NOMO-1 treated with DMSO at 0.1 percent for 48 hours (cell line): ENCODE measurements around the gene ST6GALNAC2.
"Not testable (repeated sequence)": the region's sequence is repeated elsewhere in the genome, so short reads cannot be mapped to it uniquely, and the experiment has no call there.

ENCODE experiments used
- DNase-seq: peaks from one replicate; lab custom pipeline; 2025; ENCODE audit not compliant: unreplicated experiment; lab: John Stamatoyannopoulos, UW

The ST6GALNAC2 gene

DNA sequence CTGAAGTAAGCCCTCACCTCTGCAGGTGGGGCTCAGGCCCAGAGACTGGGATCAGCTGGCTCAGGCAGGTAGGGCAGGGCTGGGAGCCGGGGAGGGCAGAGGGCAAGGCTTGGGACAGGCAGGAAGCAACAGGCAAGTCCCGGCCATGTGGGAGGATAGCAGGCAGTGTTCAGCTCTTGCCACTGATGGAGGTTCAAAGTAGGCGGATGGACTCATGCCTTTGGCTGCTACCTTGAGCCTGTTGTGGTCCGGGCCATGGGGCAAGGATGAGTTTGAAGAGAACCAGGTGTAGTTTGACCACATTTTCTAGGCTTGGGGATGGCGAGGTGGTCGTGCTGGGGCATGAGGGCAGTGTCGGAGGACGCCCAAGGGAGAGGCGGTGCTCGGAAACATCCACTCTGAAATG, 43.1 kb downstream of the ST6GALNAC2 start:
- no peak for DNase-seq

DNA sequence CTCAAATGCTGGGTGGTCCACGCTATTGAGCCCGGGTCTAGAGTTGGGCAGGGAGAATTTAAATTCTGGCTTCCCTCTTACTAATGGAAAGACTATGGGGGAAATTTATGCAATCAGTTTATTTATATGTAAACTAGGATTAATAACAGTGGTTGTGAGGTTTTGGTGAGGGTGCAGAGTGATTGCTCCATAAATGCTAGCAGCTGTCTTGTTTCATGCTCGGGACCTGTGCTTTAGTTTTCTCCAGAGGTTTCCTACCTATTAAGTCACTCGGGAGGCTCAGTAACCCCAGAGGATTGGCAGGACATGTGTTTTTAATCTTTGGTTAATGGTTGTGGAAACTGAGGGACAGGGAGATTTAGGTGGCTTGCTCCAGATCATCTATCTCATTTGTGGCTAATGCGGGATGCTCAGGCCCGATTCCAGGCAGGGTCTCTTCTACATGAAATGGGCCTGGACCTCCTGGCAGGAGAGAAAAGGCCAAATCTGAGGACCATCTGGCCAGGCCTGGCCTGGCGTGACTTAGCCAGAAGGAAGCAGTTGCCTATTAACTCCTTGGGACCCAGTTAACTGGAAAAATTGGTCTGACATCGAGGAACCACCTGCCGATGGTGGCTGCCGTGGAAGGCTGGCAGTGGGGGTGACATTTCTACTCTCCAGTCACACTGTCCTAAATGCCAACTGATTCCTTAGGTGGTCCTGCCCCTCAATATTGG, 43.8 kb downstream of the ST6GALNAC2 start:
- no peak for DNase-seq

DNA sequence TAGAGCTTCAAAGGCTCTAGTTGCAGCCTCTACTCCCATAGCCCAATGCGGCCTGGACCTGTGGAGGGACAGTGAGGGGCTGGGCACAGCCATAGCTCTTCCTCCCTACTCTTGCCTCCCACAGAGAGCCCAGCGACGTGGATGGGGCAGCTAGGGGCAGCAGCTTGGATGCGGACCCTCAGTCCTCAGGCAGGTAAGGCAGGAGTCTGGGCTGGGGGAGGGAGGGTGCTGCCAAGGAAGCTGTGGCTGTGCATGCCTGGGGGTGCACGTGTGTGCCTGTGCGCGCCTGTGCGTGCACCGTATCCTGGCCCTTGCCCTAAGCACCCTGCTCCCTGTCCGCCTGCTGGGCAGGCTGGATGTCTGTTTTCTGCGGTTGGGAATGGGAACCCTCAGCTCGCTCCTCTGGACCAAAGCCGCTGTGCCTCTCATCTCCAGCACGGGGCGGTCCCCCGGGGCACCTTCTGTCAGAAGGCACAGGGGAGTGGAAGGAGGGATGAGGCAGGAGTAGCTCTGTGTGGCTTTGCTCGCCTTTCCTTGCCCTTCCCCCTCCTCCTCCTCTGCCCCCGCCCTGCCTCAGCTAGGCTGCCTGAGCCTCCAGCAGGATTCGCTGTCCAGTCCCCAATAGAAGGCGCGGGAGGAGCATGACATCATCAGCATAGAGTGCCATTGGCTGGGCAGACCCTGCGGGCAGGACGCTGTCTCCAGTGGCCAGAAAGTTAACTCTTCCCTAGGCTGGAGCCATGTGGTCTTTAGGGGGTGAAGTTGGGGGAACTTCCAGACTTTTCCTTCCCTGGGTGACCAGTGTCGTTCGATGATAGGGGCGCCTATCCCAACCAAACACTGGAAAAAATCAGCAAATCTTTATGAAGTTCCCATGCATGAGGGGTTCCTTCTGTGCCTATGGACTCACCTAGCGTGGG, 45.0 kb downstream of the ST6GALNAC2 start:
- DNase-seq = peak; percentile 85

DNA sequence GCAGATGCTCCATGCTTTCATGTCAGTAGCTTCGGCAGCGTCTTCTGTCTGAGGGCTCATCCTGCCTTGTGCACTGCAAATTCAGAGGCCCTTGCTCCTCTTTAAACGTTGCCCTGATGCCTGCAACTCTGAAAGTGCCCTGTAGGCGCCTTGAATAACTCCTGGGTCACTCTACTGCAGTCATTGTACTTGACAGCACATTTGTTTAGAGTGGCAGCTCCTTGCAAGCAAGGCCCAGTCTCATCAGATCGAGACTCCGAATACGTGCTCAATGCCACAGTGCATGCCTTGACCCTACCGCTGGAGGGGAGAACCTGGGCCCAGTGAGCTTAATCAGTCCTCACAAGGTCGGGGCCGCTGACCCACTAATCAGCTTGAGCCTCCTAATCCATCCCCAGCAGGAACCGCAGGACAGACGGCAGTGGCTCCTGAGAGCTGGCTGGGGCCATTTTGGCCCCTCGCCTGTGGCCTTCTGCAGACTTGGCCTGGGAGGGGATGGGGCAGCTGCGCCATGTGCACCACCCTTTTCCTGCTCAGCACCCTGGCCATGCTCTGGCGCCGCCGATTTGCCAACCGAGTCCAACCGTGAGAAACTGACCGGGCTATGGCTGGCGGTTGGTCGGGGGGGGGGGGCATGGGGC, 45.9 kb downstream of the ST6GALNAC2 start, which contains the start of gene PRCD:
Gene PRCD, plus strand, starts transcription at position 414 of the 641 bp plus-strand sequence. Its CDS starts 98 bp downstream, at position 512.
- no peak for DNase-seq

DNA sequence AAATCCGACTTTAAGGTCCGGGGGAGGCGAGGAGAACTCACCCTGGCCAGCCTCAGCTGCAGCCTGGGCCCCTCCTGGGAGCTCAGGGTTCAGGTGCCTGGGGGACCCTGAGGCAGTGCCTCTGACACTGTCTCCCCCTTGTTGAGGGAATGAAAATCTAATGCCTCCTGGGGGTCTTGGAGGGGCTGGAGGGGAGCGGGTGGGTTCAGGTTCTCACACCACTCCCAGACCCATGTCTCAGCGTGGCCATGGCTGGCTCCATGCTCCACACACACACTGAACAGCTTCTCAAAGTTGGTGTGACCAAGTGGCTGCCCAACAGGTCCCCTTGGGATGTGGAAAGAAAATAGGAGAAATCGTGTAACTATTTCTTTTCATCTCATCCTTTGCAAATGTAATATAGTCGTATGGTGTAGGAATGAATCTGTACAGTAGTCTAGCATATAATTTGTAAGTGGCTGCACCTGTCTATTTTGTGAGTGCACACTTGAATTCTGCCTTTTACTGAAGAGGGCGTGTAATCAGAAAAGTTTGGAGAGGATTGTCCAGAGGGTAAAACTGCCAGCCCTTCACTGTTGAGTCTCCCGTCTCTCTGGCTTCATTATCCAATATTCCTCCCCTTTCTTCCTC, 46.6 kb downstream of the ST6GALNAC2 start:
- DNase-seq = no peak

DNA sequence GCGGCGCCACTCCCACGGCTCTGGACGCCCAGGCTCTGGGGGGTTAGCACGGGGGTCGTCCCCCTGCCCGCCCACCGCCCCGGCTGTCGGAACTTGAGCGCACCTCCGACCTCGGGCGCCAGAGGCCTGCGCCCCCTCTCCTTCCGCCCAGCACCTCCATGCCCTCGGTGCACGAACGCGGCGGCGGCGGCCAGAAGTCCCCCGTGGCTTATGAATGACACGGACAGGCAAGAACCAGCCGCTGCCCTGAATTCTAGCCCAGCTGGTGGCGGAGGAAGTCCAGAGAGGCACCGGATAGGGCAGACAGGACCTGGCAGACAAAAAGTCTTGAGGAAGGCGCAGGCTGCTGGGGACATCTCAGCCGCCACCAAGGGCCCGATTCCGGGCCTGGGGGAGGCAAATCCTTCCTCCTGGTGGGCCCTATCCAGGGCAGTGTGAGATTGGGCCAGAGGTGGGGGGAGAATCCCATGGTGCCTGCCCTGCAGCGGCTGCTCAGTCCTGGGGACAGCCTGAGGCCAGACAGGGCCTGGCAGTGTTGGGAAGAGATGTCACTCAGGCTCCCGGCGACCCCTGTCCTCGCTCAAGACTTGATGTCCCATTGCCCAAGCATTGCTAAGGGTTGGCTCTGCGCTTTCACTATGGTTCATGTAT, 47.3 kb downstream of the ST6GALNAC2 start:
- no peak for DNase-seq

DNA sequence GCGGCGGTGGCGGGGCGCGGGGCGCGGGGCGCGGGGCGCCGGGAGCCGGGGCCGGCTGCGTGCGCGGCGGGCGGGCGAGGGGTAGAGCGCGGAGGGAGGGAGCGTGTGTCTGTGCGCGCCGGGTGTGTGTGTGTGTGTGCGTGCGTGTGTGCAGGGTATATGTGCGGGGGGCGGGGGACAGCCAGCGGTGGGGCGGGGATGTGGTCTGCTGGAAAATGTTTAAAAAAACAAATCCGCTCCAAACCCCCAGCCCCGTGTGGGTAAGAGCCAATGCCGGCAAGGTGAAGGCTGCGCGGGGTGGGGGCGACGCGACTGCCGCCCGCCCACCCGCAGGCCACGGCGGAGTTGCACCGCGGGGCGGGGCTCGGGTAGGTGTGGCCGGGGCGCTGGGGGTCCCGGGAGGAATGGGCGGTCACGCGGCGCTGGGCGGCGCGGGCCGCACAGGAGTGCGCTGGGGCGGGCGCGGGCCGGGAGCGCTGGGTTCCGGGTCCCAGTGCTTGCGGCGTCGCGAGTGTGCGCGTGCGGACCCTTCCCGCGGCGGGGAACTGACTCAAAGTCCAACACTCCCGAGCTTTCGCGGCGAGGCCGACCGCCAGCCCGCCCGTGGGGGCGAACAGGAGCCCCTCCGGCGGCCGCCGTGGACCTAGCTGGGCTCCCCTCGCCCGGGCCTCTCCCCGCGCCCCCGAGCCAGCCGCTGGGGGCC, 47.9 kb downstream of the ST6GALNAC2 start, which contains the start of gene CYGB:
Gene CYGB, minus strand, starts transcription at position 132 of the 703 bp plus-strand sequence. CDS start 167 bp downstream, outside the sequence.
- DNase-seq = no peak

DNA sequence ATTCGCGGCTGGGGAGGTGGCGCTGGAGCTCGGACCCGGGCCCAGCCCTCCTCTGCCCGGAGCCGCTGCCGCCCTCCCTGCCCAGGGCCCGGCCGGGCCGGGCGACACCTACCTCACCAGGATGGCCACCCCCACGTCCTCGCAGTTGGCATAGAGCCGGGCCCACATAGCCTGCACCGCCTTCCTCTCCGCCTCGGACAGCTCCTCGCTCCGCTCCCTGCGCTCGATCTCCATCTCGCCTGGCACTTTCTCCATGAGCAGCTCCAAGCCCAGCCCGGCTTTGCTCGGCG, 48.4 kb downstream of the ST6GALNAC2 start:
- DNase-seq = no peak

- DNase-seq = no peak
Observed at GRCh38 chr17:76536511-76537287, 49.0 kb downstream of the ST6GALNAC2 start.

GRCh38 chr17:76535788-76536510, 49.7 kb downstream of the ST6GALNAC2 start:
- DNase-seq = no peak

GRCh38 chr17:76534831-76535732, 50.6 kb downstream of the ST6GALNAC2 start:
- DNase-seq = no peak

DNA sequence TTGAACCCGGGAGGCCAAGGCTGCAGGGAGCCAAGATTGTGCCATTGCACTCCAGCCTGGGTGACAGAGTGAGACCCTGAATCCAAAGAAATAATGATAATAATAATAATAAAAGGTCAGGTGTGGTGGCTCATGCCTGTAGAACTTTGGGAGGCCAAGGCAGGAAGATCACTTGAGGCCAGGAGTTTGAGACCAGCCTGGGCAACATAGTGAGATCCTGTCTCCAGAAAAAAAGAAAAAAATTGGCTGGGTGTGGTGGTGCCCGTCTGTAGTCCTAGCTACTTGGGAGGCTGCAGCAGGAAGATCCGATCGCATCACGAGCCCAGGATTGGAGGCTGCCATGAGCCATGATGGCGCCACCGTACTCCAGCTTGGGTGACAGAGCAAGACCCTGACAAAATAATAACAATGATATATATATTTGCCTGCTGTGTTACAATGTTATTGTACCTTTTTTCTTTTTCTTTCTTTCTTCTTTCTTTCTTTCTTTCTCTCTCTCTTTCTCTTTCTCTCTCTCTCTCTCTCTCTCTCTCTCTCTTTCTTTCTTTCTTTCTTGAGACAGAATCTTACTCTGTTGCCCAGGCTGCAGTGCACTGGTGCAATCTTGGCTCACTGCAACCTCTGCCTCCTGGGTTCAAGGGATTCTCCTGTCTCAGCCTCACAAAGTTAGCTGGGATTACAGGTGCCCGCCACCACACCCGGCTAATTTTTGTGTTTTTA, 51.9 kb downstream of the ST6GALNAC2 start:
- DNase-seq = not testable (repeated sequence)

DNA sequence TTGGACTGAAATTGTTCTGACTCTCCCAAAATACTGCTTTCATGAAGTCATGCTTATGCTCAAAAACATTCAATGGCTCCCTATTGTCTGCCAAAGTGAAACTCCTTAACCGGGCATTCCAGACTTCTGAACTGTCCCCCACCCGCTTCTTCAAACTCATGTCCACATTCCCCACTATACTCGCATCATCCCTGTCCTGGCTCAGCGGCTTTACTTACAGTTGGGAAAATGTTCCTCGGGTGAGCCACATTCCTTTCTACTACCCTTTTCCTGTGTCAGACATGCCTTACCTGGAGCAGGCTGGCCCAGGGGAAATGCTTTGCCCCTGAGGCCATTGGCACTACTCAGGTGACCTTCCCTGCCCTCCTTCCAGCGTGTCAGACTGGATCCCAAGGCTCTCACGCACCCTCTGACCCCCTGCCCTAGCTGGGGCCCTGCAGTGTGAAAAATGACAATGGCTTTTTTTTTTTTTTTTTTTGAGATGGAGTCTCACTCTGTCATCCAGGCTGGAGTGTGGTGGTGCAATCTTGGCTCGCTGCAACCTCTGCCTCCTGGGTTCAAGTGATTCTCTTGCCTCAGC, 53.5 kb downstream of the ST6GALNAC2 start:
- DNase-seq = no peak

- DNase-seq = no peak
Observed at GRCh38 chr17:76531486-76532038, 54.1 kb downstream of the ST6GALNAC2 start.

DNA sequence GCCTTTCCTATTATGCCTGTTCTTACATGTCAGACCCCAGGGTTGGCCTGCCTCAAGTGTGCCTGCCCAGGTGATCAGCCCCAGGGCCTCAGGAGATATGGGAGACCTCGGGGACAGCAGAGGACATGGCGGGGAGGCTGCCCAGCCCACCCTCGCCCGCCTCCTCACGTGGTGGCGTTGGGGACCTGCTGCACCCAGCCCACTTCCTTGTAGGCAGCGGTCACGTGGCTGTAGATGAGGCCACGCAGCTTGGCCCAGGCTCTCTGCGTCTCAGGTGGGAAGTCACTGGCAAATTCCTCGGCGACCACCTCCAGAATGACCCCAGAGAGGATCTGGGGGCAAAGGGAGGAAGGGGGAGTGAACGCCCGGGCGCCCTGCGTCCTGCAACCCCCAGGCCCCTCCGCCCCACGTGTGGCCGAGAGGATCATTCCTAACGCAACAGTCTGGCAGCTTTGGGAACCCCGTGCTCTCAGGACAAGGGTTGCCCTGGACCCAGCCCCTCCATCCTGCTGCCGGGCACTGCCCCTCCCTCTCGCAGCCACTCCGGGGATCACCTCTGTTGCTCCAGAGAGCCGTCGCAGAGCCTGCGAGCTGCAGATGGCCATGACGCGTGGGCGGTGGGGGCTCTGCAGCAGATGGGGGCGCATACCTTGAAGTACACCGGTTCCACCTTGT, 54.7 kb downstream of the ST6GALNAC2 start:
- DNase-seq = no peak
